B cell (primary cell): ENCODE results near the gene TTC22. TPM values are rescaled to one million over a fixed set of nuclear protein-coding genes. Genes with fewer than 3 reads are reported as not detected.

Source experiments
- ATAC-seq: fragments of 200-7000 bp; cut with Tn5 transposase; one replicate; pipeline ENCODE4 v1.10.0; 2021; ENCODE audit warnings: low read depth, mild to moderate bottlenecking, moderate number of reproducible peaks, moderate library complexity
- CTCF ChIA-PET: fragments of 350-600 bp; sonication (Branson Sonifier 250); formaldehyde crosslinking; loops from one replicate; lab custom pipeline; 2021; ENCODE audit warnings: antibody characterized with exemption, inconsistent platforms; lab: Charles Lee
- POLR2A ChIA-PET: fragments of 350-600 bp; sonication (Branson Sonifier 250); formaldehyde crosslinking; loops from one replicate; lab custom pipeline; 2021; ENCODE audit warnings: antibody characterized with exemption; lab: Charles Lee
- DNase-seq: peaks from one replicate; pipeline ENCODE4 v3.0.0; 2013
- H2AFZ ChIP-seq: 2 replicates; pipeline ENCODE4 v1.6.1; 2012; ENCODE audit warnings: mild to moderate bottlenecking, low read depth, low read length; ENCODE audit not compliant: insufficient read depth, poor library complexity, severe bottlenecking
- H3K27ac ChIP-seq, 2 donors: 1 replicate in 1 of 2; 2 replicates in 1 of 2; pipeline ENCODE4 v1.5.1; 2012 to 2013; ENCODE audit warnings: low read length in 2 of 2, mild to moderate bottlenecking in 2 of 2, moderate library complexity in 1 of 2
- H3K27me3 ChIP-seq, 4 experiments: fragments of 200-600 bp in 1 of 4; sonication (generic) in 1 of 4; replicated peaks in 1 of 4; 1 replicate in 2 of 4; 2 replicates in 2 of 4; pipeline versions ENCODE4 v1.6.1 to v1.7.0; 2013 to 2016; ENCODE audit warnings: low read length in 3 of 4, mild to moderate bottlenecking in 2 of 4, mixed read lengths in 1 of 4, moderate library complexity in 1 of 4; ENCODE audit not compliant: insufficient read depth in 4 of 4, control insufficient read depth in 3 of 4; ENCODE audit errors: control extremely low read depth in 1 of 4
- H3K36me3 ChIP-seq, 2 experiments: replicated peaks in 1 of 2; 1 replicate in 1 of 2; 2 replicates in 1 of 2; pipeline versions ENCODE4 v1.6.1 to v1.7.1; 2013; ENCODE audit warnings: low read length in 1 of 2; ENCODE audit not compliant: insufficient read depth in 2 of 2, control insufficient read depth in 1 of 2; ENCODE audit errors: control extremely low read depth in 1 of 2, extremely low read depth in 1 of 2
- H3K4me1 ChIP-seq, 2 donors: fragments of 200-600 bp in 1 of 2; sonication (generic) in 1 of 2; 1 replicate in 1 of 2; 2 replicates in 1 of 2; pipeline versions ENCODE4 v1.5.1 to v1.6.1; 2013 to 2017; ENCODE audit warnings: low read length in 2 of 2; ENCODE audit not compliant: control insufficient read depth in 2 of 2, insufficient read depth in 2 of 2
- H3K4me2 ChIP-seq: replicated peaks from 2 replicates; pipeline ENCODE3; 2012; ENCODE audit warnings: mild to moderate bottlenecking, low read depth, low read length; ENCODE audit not compliant: poor library complexity, severe bottlenecking
- H3K4me3 ChIP-seq, 5 experiments: fragments of 200-600 bp in 1 of 5; sonication (generic) in 1 of 5; 1 replicate in 3 of 5; 2 replicates in 2 of 5; pipeline versions ENCODE4 v1.5.1 to v1.7.0; 2011 to 2016; ENCODE audit warnings: low read length in 4 of 5, mild to moderate bottlenecking in 4 of 5, low read depth in 2 of 5, control low read depth in 1 of 5, moderate library complexity in 1 of 5; ENCODE audit not compliant: insufficient read depth in 1 of 5; ENCODE audit errors: control extremely low read depth in 1 of 5, extremely low read depth in 1 of 5
- H3K79me2 ChIP-seq: fragments of 200-600 bp; sonication (generic); one replicate; pipeline ENCODE4 v1.6.0; 2016; ENCODE audit warnings: low read length; ENCODE audit not compliant: control insufficient read depth, insufficient read depth
- H3K9ac ChIP-seq: fragments of 200-600 bp; sonication (generic); 2 replicates; pipeline ENCODE4 v1.6.1; 2017; ENCODE audit warnings: mild to moderate bottlenecking, low read length, moderate library complexity
- H3K9me3 ChIP-seq, 3 donors: one replicate each; pipeline versions ENCODE4 v1.6.1 to v1.7.1; 2013; ENCODE audit warnings: low read length in 2 of 3; ENCODE audit not compliant: control insufficient read depth in 2 of 3, insufficient read depth in 1 of 3; ENCODE audit errors: control extremely low read depth in 1 of 3
- H4K20me1 ChIP-seq: 2 replicates; pipeline ENCODE4 v1.6.0; 2012; ENCODE audit warnings: mild to moderate bottlenecking, low read length; ENCODE audit not compliant: insufficient read depth, control insufficient read depth, poor library complexity, severe bottlenecking
- H3K27ac Mint-ChIP-seq: one replicate; pipeline ENCODE4 v1.8.0; 2021; ENCODE audit warnings: mixed read lengths
- H3K27me3 Mint-ChIP-seq: one replicate; pipeline ENCODE4 v1.8.0; 2021; ENCODE audit warnings: mixed read lengths
- H3K4me1 Mint-ChIP-seq: one replicate; pipeline ENCODE4 v1.8.0; 2021; ENCODE audit warnings: mixed read lengths
- H3K4me3 Mint-ChIP-seq: one replicate; pipeline ENCODE4 v1.8.0; 2021; ENCODE audit warnings: mixed read lengths
- H3K9me3 Mint-ChIP-seq: one replicate; pipeline ENCODE4 v1.8.0; 2022; ENCODE audit warnings: mixed read lengths; ENCODE audit not compliant: insufficient read depth
- CTCF ChIP-seq: fragments of 200-600 bp; IDR thresholded peaks from one replicate; pipeline ENCODE4 v1.8.0; 2022; ENCODE audit warnings: antibody characterized with exemption, mild to moderate bottlenecking
- EZH2 ChIP-seq: IDR thresholded peaks from 2 replicates; pipeline ENCODE4 v1.6.1; 2012; ENCODE audit warnings: borderline replicate concordance, low read depth, mild to moderate bottlenecking, moderate library complexity, low read length; ENCODE audit not compliant: insufficient read depth, poor library complexity, severe bottlenecking
- WGBS: methylation state at CpG from one replicate; pipeline ENCODE4 v1.1.5; 2013; ENCODE audit warnings: missing lambda C conversion rate; ENCODE audit not compliant: insufficient coverage; 5-methylcytosine and 5-hydroxymethylcytosine counted together
- intact Hi-C: fragments of 100-400 bp; cut with micrococcal nuclease; formaldehyde crosslinking; loops from one replicate; pipeline ENCODE4 v1.10.0; 2022
- polyA plus RNA-seq: library from polyadenylated mRNA; depleted of rRNA; stranded (reverse); fragments of >200 nt; gene quantifications from 2 replicates; pipeline ENCODE4 v1.2.3, GENCODE V29; 2012
- total RNA-seq, 2 donors: library from RNA; stranded (reverse); fragments of 120-200 nt in 1 of 2; gene quantifications; 1 replicate in 1 of 2; 2 replicates in 1 of 2; pipeline versions ENCODE4 v1.2.3 to v1.2.4, GENCODE V29; 2013 to 2022

Gene TTC22
- total and polyA plus RNA-seq, 2 donors (not counting 1 experiment from before 2014, with no cell fraction given), result 7.8 to 10.9 TPM

- H3K36me3 ChIP-seq, result no peaks in the 10 kb centered on the region
- no peaks in the 10 kb centered on the region for H4K20me1 ChIP-seq
- H3K27me3 ChIP-seq, result no peaks in the 10 kb centered on the region
- H3K4me2 ChIP-seq, result peak within 1 kb of the TSS; percentile 89
- TF ChIP-seq CTCF (no peak), EZH2 (no peak)
- ChIA-PET CTCF (interaction anchor here (4.4 kb wide), 1 partner anchor 37 kb away, joined by 20 read pairs; the partner anchor contains the start of gene TTC22), POLR2A (interaction anchor here (1.7 kb wide), 1 partner anchor 37 kb away, joined by 9 read pairs; the partner anchor contains the start of gene TTC22)
- H3K9me3 ChIP-seq, result no peaks in the 10 kb centered on the region
- WGBS, result under 1% methylated on average over 53 of the region's 57 CpGs
- H3K27ac ChIP-seq, result peak within 1 kb of the TSS; percentile 47 to 81
- peaks cover 8 to 10% of the 10 kb centered on the region in 2 donors for H3K4me1 ChIP-seq
- H3K9ac ChIP-seq, result peak within 1 kb of the TSS; percentile 82
- H3K4me3 Mint-ChIP-seq, result peak within 1 kb of the TSS; percentile 96
- peaks cover 10% of the 10 kb centered on the region for H3K79me2 ChIP-seq
- H3K4me1 Mint-ChIP-seq, result peaks cover 20% of the 10 kb centered on the region
- DNase-seq (peak; percentile 99), ATAC-seq (peak; percentile 92)
- intact Hi-C loops, result loop anchor here (1.0 to 5.0 kb wide), 6 partner anchors 37 to 877 kb away; partner anchors contain the start of genes DHCR24, SSBP3, TTC22 and TTC4
- peak within 1 kb of the TSS; percentile 91 for H2AFZ ChIP-seq
- peak within 1 kb of the TSS; percentile 75 to 96 (median 91) for H3K4me3 ChIP-seq
- no peaks in the 10 kb centered on the region for H3K9me3 Mint-ChIP-seq
- peak within 1 kb of the TSS; percentile 92 for H3K27ac Mint-ChIP-seq
- H3K27me3 Mint-ChIP-seq, result no peaks in the 10 kb centered on the region
Observed at GRCh38 chr1:54764133-54764921, 36.8 kb downstream of the TTC22 start, which contains the start of gene PARS2. Gene PARS2 (minus strand): TSS chr1:54764523. CDS start chr1:54759161, 5,362 bp downstream.

- Histone ChIP-seq H2AFZ (peak overlapping the region; percentile 91), H3K36me3 (no peaks in the 10 kb centered on the region), H3K4me3 (peak overlapping the region; percentile 75 to 96 (median 91)), H3K9ac (peak overlapping the region; percentile 82), H4K20me1 (no peaks in the 10 kb centered on the region), H3K79me2 (peaks cover 10% of the 10 kb centered on the region), H3K27ac (peak overlapping the region in 1 of 2 donors; percentile 72), H3K4me2 (peak overlapping the region; percentile 89), H3K27me3 (no peaks in the 10 kb centered on the region), H3K9me3 (no peaks in the 10 kb centered on the region), H3K4me1 (peaks cover 8 to 10% of the 10 kb centered on the region in 2 donors)
- CTCF ChIA-PET, result interaction anchor here (4.4 kb wide), 1 partner anchor 37 kb away, joined by 20 read pairs; the partner anchor contains the start of gene TTC22
- WGBS, result 2% methylated on average over 7 of the region's 11 CpGs
- POLR2A ChIA-PET, result interaction anchor here (1.7 kb wide), 1 partner anchor 37 kb away, joined by 9 read pairs; the partner anchor contains the start of gene TTC22
- H3K4me1 Mint-ChIP-seq, result peaks cover 20% of the 10 kb centered on the region
- no peak for DNase-seq
- ATAC-seq, result no peak
- H3K4me3 Mint-ChIP-seq, result peak overlapping the region; percentile 96
- H3K9me3 Mint-ChIP-seq, result no peaks in the 10 kb centered on the region
- intact Hi-C loops, result loop anchor here (1.0 to 5.0 kb wide), 6 partner anchors 38 to 876 kb away; partner anchors contain the start of genes DHCR24, SSBP3, TTC22 and TTC4
- peak overlapping the region; percentile 92 for H3K27ac Mint-ChIP-seq
- TF ChIP-seq EZH2 (no peak), CTCF (no peak)
- H3K27me3 Mint-ChIP-seq, result no peaks in the 10 kb centered on the region
Observed at GRCh38 chr1:54763816-54764132, 37.3 kb downstream of the TTC22 start.
